ENCODE measurements around the gene ZYX. TPM values are rescaled to one million over a fixed set of nuclear protein-coding genes. Genes with fewer than 3 reads are reported as not detected.
A peak's percentile ranks its signal among the peaks of the same experiment; 100 is the strongest.

ZYX gene
- total RNA-seq, 2 experiments from 2014 or later = 103 to 148 TPM

- intact Hi-C loops (cut with DNase I, micrococcal nuclease) = loop anchor here in 1 of 2 experiments (5.0 kb wide), 1 partner anchor 121 kb away; no protein-coding TSS in a partner anchor
- H3K4me3 Mint-ChIP-seq = peak overlapping the region; percentile 55
- H3K36me3 Mint-ChIP-seq (ENCODE audit: low read depth) = no peaks in the 10 kb centered on the region
- POLR2A ChIA-PET = no interaction called here
- CTCF ChIA-PET = interaction anchor here (1.3 kb wide), 1 partner anchor 44 kb away, joined by 3 read pairs; no protein-coding TSS in a partner anchor
- no peaks in the 10 kb centered on the region for H3K9me3 Mint-ChIP-seq (ENCODE audit: low read depth)
- no peak for ATAC-seq
- H3K27me3 Mint-ChIP-seq = peaks cover 35% of the 10 kb centered on the region
- H3K4me1 Mint-ChIP-seq = peaks cover 3% of the 10 kb centered on the region
- no peak for DNase-seq
- H3K27ac Mint-ChIP-seq = no peak overlapping the region
Measured at GRCh38 chr7:143363016-143363937, 17.9 kb upstream of the ZYX start.

DNA sequence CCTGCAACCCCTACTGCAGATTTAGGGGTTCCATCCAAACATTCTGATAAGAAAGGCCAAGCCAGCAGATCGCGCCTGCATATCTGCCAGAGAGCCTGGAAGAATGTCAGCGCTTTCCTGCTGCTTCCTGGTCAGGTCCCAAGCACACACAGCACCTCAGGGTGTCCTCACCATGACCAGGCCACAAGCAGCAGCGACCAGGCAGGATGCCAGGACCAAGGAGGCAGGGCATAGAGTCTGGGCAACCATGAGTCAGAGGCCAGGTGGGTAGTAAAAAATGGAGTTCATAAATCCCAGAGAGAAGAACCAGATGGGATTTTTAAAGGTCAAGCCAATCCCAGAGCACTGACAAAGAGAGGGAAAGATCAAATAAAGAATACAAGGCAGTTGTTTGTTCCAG, 13.2 kb upstream of the ZYX start:
- Mint-ChIP-seq H3K27me3 (peaks cover 25% of the 10 kb centered on the region), H3K27ac (no peak overlapping the region), H3K36me3 (ENCODE audit: low read depth) (no peaks in the 10 kb centered on the region), H3K4me3 (no peak overlapping the region), H3K4me1 (peaks cover 16% of the 10 kb centered on the region), H3K9me3 (ENCODE audit: low read depth) (no peaks in the 10 kb centered on the region)
- ATAC-seq (no peak), DNase-seq (no peak)
- ChIA-PET POLR2A (no interaction called here), CTCF (interaction anchor here (1.2 to 2.6 kb wide), 3 partner anchors 8 to 127 kb away, joined by 4 to 19 read pairs (median 6); no protein-coding TSS in a partner anchor)
- intact Hi-C loops (cut with DNase I, micrococcal nuclease) = no loop called here

DNA sequence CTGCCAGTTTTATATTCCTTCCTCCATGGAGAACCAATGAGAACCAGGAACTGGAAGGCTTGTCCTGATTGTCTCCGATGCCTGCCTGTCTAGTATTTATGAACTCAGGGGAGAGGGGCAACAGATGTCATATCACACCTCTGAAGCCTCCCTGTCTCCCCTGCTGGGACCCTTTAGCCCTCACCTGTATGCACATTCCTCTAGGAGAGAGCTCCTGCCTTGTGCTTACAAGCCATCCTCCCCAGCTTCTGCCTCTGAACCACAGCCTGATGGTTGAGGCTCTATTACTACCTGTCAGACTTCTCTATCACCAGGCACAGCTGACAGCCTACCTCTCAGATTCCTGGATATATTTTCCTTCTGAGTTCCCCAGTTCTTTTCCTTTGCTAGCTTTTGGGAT, 12.8 kb upstream of the ZYX start:
- Mint-ChIP-seq H3K4me1 (peaks cover 16% of the 10 kb centered on the region), H3K4me3 (no peak overlapping the region), H3K36me3 (ENCODE audit: low read depth) (no peaks in the 10 kb centered on the region), H3K27ac (no peak overlapping the region), H3K9me3 (ENCODE audit: low read depth) (no peaks in the 10 kb centered on the region), H3K27me3 (peaks cover 20% of the 10 kb centered on the region)
- DNase-seq (no peak), ATAC-seq (no peak)
- intact Hi-C loops (cut with DNase I, micrococcal nuclease) = no loop called here
- ChIA-PET CTCF (interaction anchor here (1.0 to 2.6 kb wide), 4 partner anchors 8 to 128 kb away, joined by 3 to 19 read pairs (median 5); no protein-coding TSS in a partner anchor), POLR2A (no interaction called here)

DNA sequence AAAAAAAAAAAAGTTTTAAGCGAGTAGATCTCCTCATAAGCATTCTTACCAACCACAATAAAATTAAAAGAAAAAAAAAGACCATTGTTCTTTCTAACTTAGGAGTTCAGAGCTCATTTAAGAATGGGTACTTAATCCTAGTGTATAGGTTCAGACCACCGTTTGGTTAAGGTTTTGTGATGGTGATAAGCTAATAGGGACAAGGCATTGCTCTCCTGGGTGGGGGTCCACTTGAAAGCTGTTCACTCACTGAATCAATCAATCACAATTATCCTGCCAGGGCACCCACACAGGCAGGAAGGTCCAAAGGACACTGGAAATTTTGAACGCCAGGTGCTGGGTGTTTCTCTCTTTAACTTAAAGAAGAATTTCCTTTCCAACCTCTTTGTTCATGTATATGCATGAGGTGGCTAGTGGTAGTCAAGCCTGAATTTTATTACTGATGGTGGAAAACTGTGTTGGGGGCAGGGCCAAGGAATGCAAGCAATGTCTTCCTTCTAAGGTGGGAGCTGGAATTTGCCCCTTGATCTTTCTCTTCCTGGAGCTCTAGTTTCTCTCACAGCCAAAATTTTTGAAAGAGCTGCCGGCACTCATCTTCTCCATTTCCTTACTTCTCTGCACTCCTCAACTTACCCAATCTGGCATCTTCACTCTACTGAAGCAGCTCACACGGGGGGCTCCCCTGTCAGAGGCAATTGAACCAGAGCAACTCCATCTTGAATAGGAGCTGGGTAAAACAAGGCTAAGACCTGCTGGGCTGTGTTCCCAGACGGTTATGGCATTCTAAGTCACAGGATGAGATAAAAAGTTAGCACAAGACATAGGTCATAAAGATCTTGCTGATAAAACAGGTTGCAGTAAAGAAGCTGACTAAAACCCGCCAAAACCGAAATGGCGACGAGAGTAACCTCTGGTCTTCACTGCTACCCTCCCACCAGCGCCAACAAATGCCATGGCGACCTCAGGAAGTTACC, 11.2 kb upstream of the ZYX start:
- Mint-ChIP-seq H3K36me3 (ENCODE audit: low read depth) (no peaks in the 10 kb centered on the region), H3K9me3 (ENCODE audit: low read depth) (no peaks in the 10 kb centered on the region), H3K27me3 (peaks cover 7% of the 10 kb centered on the region), H3K4me1 (peaks cover 28% of the 10 kb centered on the region), H3K27ac (no peak overlapping the region), H3K4me3 (no peak overlapping the region)
- no peak for ATAC-seq
- intact Hi-C loops (cut with DNase I, micrococcal nuclease) = no loop called here
- CTCF ChIA-PET = interaction anchor here (0.6 to 2.6 kb wide), 7 partner anchors 9 to 107 kb away, joined by 3 to 19 read pairs (median 3); no protein-coding TSS in a partner anchor
- DNase-seq = no peak
- POLR2A ChIA-PET = no interaction called here

- Mint-ChIP-seq H3K27ac (peak overlapping the region; percentile 79), H3K4me3 (peak overlapping the region; percentile 9), H3K36me3 (ENCODE audit: low read depth) (no peaks in the 10 kb centered on the region), H3K4me1 (peaks cover 46% of the 10 kb centered on the region), H3K27me3 (no peaks in the 10 kb centered on the region), H3K9me3 (ENCODE audit: low read depth) (no peaks in the 10 kb centered on the region)
- ATAC-seq (peak; percentile 76), DNase-seq (peak; percentile 78)
- ChIA-PET CTCF (interaction anchor here (0.6 to 1.4 kb wide), 4 partner anchors 27 to 148 kb away, joined by 3 to 5 read pairs (median 4); no protein-coding TSS in a partner anchor), POLR2A (interaction anchor here (1.0 kb wide), 1 partner anchor 12 kb away, joined by 3 read pairs; no protein-coding TSS in a partner anchor)
- intact Hi-C loops (cut with DNase I, micrococcal nuclease) = no loop called here
Measured at GRCh38 chr7:143372070-143372469, 9.1 kb upstream of the ZYX start.

GRCh38 chr7:143373255-143373794, 7.8 kb upstream of the ZYX start:
- POLR2A ChIA-PET = no interaction called here

DNA sequence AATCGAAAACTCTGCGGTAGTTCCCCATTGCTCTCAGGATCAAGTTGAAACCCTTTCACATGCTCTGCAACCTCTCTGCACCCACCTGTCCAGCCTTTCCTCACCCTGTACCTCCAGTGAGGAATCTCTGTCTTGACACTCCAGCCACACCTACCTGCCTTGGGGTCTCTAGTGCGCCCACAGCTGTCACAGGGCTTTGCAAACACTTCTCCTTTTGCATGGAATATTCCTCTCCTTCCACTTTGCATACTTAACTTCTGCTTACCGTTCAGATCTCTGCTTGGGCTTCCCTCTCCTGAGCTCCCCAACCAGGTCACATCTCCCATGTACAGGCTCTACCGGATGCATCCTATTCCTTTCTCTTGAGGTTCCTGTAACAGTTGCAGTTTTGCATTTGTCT, 6.6 kb upstream of the ZYX start:
- Mint-ChIP-seq H3K4me1 (peaks cover 65% of the 10 kb centered on the region), H3K36me3 (ENCODE audit: low read depth) (no peaks in the 10 kb centered on the region), H3K4me3 (no peak overlapping the region), H3K9me3 (ENCODE audit: low read depth) (no peaks in the 10 kb centered on the region), H3K27ac (peak overlapping the region; percentile 86), H3K27me3 (no peaks in the 10 kb centered on the region)
- no peak for ATAC-seq
- ChIA-PET CTCF (interaction anchor here (0.6 to 2.0 kb wide), 7 partner anchors 10 to 134 kb away, joined by 3 to 12 read pairs (median 6); no protein-coding TSS in a partner anchor), POLR2A (no interaction called here)
- intact Hi-C loops (cut with DNase I, micrococcal nuclease) = no loop called here
- DNase-seq = no peak

More at GRCh38 chr7:143373255-143373794, 7.8 kb upstream of the ZYX start:
- no peak overlapping the region for H3K27ac Mint-ChIP-seq
- H3K9me3 Mint-ChIP-seq (ENCODE audit: low read depth) = no peaks in the 10 kb centered on the region
- intact Hi-C loops (cut with DNase I, micrococcal nuclease) = no loop called here
- no peak overlapping the region for H3K4me3 Mint-ChIP-seq
- DNase-seq (no peak), ATAC-seq (no peak)
- CTCF ChIA-PET = interaction anchor here (0.9 kb wide), 1 partner anchor 13 kb away, joined by 4 read pairs; no protein-coding TSS in a partner anchor
- H3K4me1 Mint-ChIP-seq = peaks cover 54% of the 10 kb centered on the region
- no peaks in the 10 kb centered on the region for H3K36me3 Mint-ChIP-seq (ENCODE audit: low read depth)
- no peaks in the 10 kb centered on the region for H3K27me3 Mint-ChIP-seq

- Mint-ChIP-seq H3K4me3 (no peak overlapping the region), H3K27me3 (no peaks in the 10 kb centered on the region), H3K9me3 (ENCODE audit: low read depth) (no peaks in the 10 kb centered on the region), H3K4me1 (peaks cover 70% of the 10 kb centered on the region), H3K36me3 (ENCODE audit: low read depth) (no peaks in the 10 kb centered on the region), H3K27ac (peak overlapping the region; percentile 86)
- intact Hi-C loops (cut with DNase I, micrococcal nuclease) = no loop called here
- peak; percentile 52 for DNase-seq
- ChIA-PET CTCF (interaction anchor here (0.8 to 2.0 kb wide), 13 partner anchors 9 to 160 kb away, joined by 3 to 12 read pairs (median 4); no protein-coding TSS in a partner anchor), POLR2A (interaction anchor here (0.5 to 1.2 kb wide), 2 partner anchors 9 to 66 kb away, joined by 3 read pairs; no protein-coding TSS in a partner anchor)
- peak; percentile 51 for ATAC-seq
Measured at GRCh38 chr7:143375298-143376034, 5.7 kb upstream of the ZYX start.

DNA sequence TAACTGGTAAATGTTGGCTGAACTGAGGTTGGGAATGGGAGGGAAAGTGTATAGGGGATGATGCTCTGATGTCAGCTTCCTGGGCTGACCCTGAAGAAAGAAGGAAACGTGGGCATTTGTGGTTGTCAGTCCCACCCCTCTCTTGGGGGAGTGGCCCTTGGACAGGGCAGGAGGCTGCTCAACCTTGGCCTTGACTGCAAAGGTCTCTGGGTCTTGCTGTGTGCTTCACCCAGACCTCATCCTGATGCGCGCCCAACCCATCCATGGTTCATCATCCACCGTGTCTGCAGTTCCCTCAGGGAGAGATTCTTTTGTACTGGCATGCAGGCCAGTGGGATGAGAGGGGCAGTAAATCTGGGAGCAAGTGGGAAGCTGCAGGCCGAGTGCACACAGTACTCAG, 4.7 kb upstream of the ZYX start:
- Mint-ChIP-seq H3K4me1 (peaks cover 67% of the 10 kb centered on the region), H3K9me3 (ENCODE audit: low read depth) (no peaks in the 10 kb centered on the region), H3K36me3 (ENCODE audit: low read depth) (no peaks in the 10 kb centered on the region), H3K27me3 (no peaks in the 10 kb centered on the region), H3K4me3 (no peak overlapping the region), H3K27ac (peak overlapping the region; percentile 35)
- CTCF ChIA-PET = interaction anchor here (0.6 to 1.7 kb wide), 4 partner anchors 38 to 161 kb away, joined by 3 to 8 read pairs (median 4); no protein-coding TSS in a partner anchor
- no peak for DNase-seq
- intact Hi-C loops (cut with DNase I, micrococcal nuclease) = no loop called here
- POLR2A ChIA-PET = no interaction called here
- no peak for ATAC-seq
